HCT116 (cell line): ENCODE results near the gene L1CAM. TPM values are rescaled to one million over a fixed set of nuclear protein-coding genes. Genes with fewer than 3 reads are reported as not detected.

Experiments used
- ATAC-seq: fragments of 200-7000 bp; cut with Tn5 transposase; 2 replicates; pipeline ENCODE4 v1.9.1; 2020; ENCODE audit warnings: mild to moderate bottlenecking, moderate library complexity
- BruUV-seq: library from RNA; stranded (reverse); fragments of 400-500 nt; replicated peaks from 2 replicates; lab custom pipeline; 2021; lab: Mats Ljungman, UMichigan
- CTCF ChIA-PET: fragments of 300-600 bp; sonication (Branson Sonifier 250); formaldehyde crosslinking; loops from one replicate; lab custom pipeline; 2021; ENCODE audit warnings: antibody characterized with exemption; lab: Charles Lee
- POLR2A ChIA-PET: fragments of 300-600, 350-600 bp; sonication (Branson Sonifier 250); formaldehyde crosslinking; loops from one replicate; lab custom pipeline; 2021; ENCODE audit warnings: antibody characterized with exemption; lab: Charles Lee
- RAD21 ChIA-PET, 2 experiments: fragments of 300-600 bp; sonication (Branson Sonifier 250); formaldehyde crosslinking; loops; one replicate each; lab custom pipeline; 2023; ENCODE audit warnings: low total read pairs in 2 of 2; ENCODE audit not compliant: uncharacterized antibody in 2 of 2, unreplicated experiment in 2 of 2, low non-redundant PET in 1 of 2; lab: Charles Lee
- DNase-seq: peaks from one replicate; pipeline ENCODE4 v3.0.0-alpha.2; 2010; ENCODE audit warnings: low read depth, low spot score
- H2AFZ ChIP-seq: fragments of 200-600 bp; shearing (Covaris generic), sonication (generic); 2 replicates; pipeline ENCODE4 v1.6.1; 2017; ENCODE audit warnings: low read depth, mixed run types, mixed read lengths, antibody characterized with exemption, low read length; ENCODE audit not compliant: poor library complexity, severe bottlenecking
- H3K27ac ChIP-seq: 2 replicates; pipeline ENCODE4 v1.5.1; 2012; ENCODE audit warnings: low read depth, low read length
- H3K27me3 ChIP-seq: fragments of 200-600 bp; sonication (generic); 2 replicates; pipeline ENCODE4 v1.6.1; 2016; ENCODE audit warnings: mixed run types, low read length, mixed read lengths; ENCODE audit not compliant: insufficient read depth
- H3K36me3 ChIP-seq, 2 experiments: fragments of 200-500 bp in 1 of 2; fragments of 200-600 bp in 1 of 2; sonication (Bioruptor generic) in 1 of 2; sonication (generic) in 1 of 2; 2 replicates each; pipeline versions ENCODE4 v1.5.1 to v1.6.1; 2014 to 2016; ENCODE audit warnings: low read length in 2 of 2, inconsistent platforms in 1 of 2, mixed read lengths in 1 of 2, mixed run types in 1 of 2; ENCODE audit not compliant: insufficient read depth in 2 of 2, control insufficient read depth in 1 of 2
- H3K4me1 ChIP-seq, 2 experiments: fragments of 200-600 bp in 1 of 2; sonication (generic) in 1 of 2; 2 replicates each; pipeline versions ENCODE4 v1.5.1 to v1.6.1; 2012 to 2017; ENCODE audit warnings: low read length in 2 of 2, inconsistent platforms in 1 of 2, mild to moderate bottlenecking in 1 of 2, mixed read lengths in 1 of 2, mixed run types in 1 of 2, moderate library complexity in 1 of 2; ENCODE audit not compliant: insufficient read depth in 2 of 2, control insufficient read depth in 1 of 2
- H3K4me2 ChIP-seq: fragments of 200-600 bp; sonication (generic); 2 replicates; pipeline ENCODE4 v1.6.1; 2017; ENCODE audit warnings: mixed run types, low read length, mixed read lengths
- H3K4me3 ChIP-seq, 2 experiments: fragments of 200-600 bp in 1 of 2; sonication (generic) in 1 of 2; replicated peaks in 1 of 2; 2 replicates each; pipeline ENCODE4 v1.5.1; 2011 to 2016; ENCODE audit warnings: low read length in 2 of 2, control low read depth in 1 of 2, low read depth in 1 of 2, mild to moderate bottlenecking in 1 of 2, mixed read lengths in 1 of 2, mixed run types in 1 of 2
- H3K79me2 ChIP-seq: fragments of 200-600 bp; sonication (generic); 2 replicates; pipeline ENCODE4 v1.6.1; 2017; ENCODE audit warnings: mild to moderate bottlenecking, mixed run types, low read length, moderate library complexity, mixed read lengths; ENCODE audit not compliant: insufficient read depth
- H3K9ac ChIP-seq: fragments of 200-600 bp; sonication (generic); 2 replicates; pipeline ENCODE4 v1.6.1; 2016; ENCODE audit warnings: low read length, mixed read lengths
- H3K9me2 ChIP-seq: fragments of 200-600 bp; sonication (generic), shearing (Covaris generic); 2 replicates; pipeline ENCODE4 v1.6.1; 2017; ENCODE audit warnings: mixed run types, mild to moderate bottlenecking, moderate library complexity; ENCODE audit not compliant: insufficient read depth
- H3K9me3 ChIP-seq, 2 experiments: fragments of 200-500 bp in 1 of 2; fragments of 200-600 bp in 1 of 2; sonication (Bioruptor generic) in 1 of 2; sonication (generic) in 1 of 2; 2 replicates each; pipeline ENCODE4 v1.6.1; 2014 to 2017; ENCODE audit warnings: low read length in 2 of 2, mixed read lengths in 2 of 2, inconsistent platforms in 1 of 2, low read depth in 1 of 2, mild to moderate bottlenecking in 1 of 2, mixed run types in 1 of 2, moderate library complexity in 1 of 2; ENCODE audit not compliant: control insufficient read depth in 1 of 2, insufficient read depth in 1 of 2
- H4K20me1 ChIP-seq: fragments of 200-600 bp; sonication (generic), shearing (Covaris generic); 2 replicates; pipeline ENCODE4 v1.6.1; 2017; ENCODE audit warnings: mixed run types, mild to moderate bottlenecking, moderate library complexity; ENCODE audit not compliant: insufficient read depth
- CEBPB ChIP-seq: IDR thresholded peaks from 2 replicates; pipeline ENCODE4 v1.6.1; 2012; ENCODE audit warnings: low read depth
- CTCF ChIP-seq, 3 experiments: fragments of 200-600 bp in 1 of 3; sonication (generic) in 1 of 3; IDR thresholded peaks in 2 of 3; conservative IDR thresholded peaks in 1 of 3; 2 replicates each; pipeline ENCODE4 v1.5.1; 2012 to 2017; ENCODE audit warnings: low read depth in 2 of 3, low read length in 2 of 3, antibody characterized with exemption in 1 of 3, borderline replicate concordance in 1 of 3, control low read depth in 1 of 3, mild to moderate bottlenecking in 1 of 3, mixed read lengths in 1 of 3, mixed run types in 1 of 3, moderate library complexity in 1 of 3; ENCODE audit not compliant: insufficient read depth in 1 of 3
- EGR1 ChIP-seq: IDR thresholded peaks from 2 replicates; pipeline ENCODE4 v1.6.1; 2012; ENCODE audit warnings: low read depth
- ELF1 ChIP-seq: IDR thresholded peaks from 2 replicates; pipeline ENCODE4 v1.6.1; 2012; ENCODE audit warnings: low read depth, borderline replicate concordance
- FOSL1 ChIP-seq: IDR thresholded peaks from 2 replicates; pipeline ENCODE4 v1.6.1; 2012; ENCODE audit warnings: low read depth
- JUND ChIP-seq: IDR thresholded peaks from 2 replicates; pipeline ENCODE4 v1.6.1; 2012
- RAD21 ChIP-seq: IDR thresholded peaks from 2 replicates; pipeline ENCODE4 v1.6.1; 2012; ENCODE audit warnings: low read depth, mild to moderate bottlenecking
- SIN3A ChIP-seq: IDR thresholded peaks from 2 replicates; pipeline ENCODE4 v1.6.1; 2012; ENCODE audit warnings: low read depth
- SP1 ChIP-seq: IDR thresholded peaks from 2 replicates; pipeline ENCODE4 v1.6.1; 2012; ENCODE audit warnings: low read depth
- SRF ChIP-seq: IDR thresholded peaks from 2 replicates; pipeline ENCODE4 v1.6.1; 2012; ENCODE audit warnings: low read depth
- YY1 ChIP-seq: IDR thresholded peaks from 2 replicates; pipeline ENCODE4 v1.6.1; 2011; ENCODE audit warnings: low read length, low read depth, moderate library complexity, mild to moderate bottlenecking; ENCODE audit not compliant: insufficient replicate concordance; ENCODE audit errors: extremely low read depth
- ZBTB33 ChIP-seq: IDR thresholded peaks from 2 replicates; pipeline ENCODE4 v1.6.1; 2011; ENCODE audit warnings: mild to moderate bottlenecking, low read length, moderate library complexity; ENCODE audit not compliant: insufficient replicate concordance; ENCODE audit errors: extremely low read depth
- ZFX ChIP-seq: fragments of 450-650 bp; IDR thresholded peaks from 2 replicates; pipeline ENCODE4 v1.6.1; 2017
- intact Hi-C: fragments of 100-400 bp; cut with micrococcal nuclease; formaldehyde crosslinking; loops from 2 replicates; pipeline ENCODE4 v1.10.0; 2022
- total RNA-seq: library from RNA; stranded (reverse); gene quantifications from one replicate; pipeline ENCODE4 v1.2.1, GENCODE V29; 2021; ENCODE audit not compliant: unreplicated experiment
- TF ChIP-seq, protein P1 (sequence below): IDR thresholded peaks from 2 replicates; pipeline ENCODE4 v1.6.1; 2012
- TF ChIP-seq, protein P2 (sequence below): IDR thresholded peaks from 2 replicates; pipeline ENCODE4 v1.6.1; 2012; ENCODE audit warnings: low read depth

The L1CAM gene
- total RNA-seq, 1 experiment from 2014 or later = 14.8 TPM

DNA sequence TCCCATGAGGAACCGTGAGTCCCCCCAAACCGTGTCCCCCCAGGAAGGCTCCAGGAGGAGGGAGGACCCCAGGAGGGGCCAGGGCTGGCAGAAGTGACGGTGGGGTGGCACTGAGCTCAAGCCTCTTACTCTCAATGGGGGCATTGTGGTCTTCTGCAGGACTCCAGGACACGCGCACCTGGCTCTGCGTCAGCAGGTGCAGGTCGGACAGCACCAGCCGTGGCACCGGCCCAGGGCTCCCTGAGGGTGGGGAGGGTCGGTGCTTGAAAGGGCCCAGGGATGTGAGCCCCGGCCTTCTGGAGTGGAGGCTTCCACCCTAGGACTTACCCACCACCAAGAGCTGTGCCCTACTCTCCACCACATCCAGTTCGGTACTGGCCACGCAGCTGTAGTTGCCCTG is 18.3 kb downstream of the L1CAM start:
- H3K4me1 ChIP-seq = no peaks in the 10 kb centered on the region
- ChIA-PET POLR2A (no interaction called here), CTCF (no interaction called here), RAD21 (no interaction called here)
- H3K9me2 ChIP-seq = no peaks in the 10 kb centered on the region
- intact Hi-C loops = no loop called here
- no peak overlapping the region for H3K9ac ChIP-seq
- no peaks in the 10 kb centered on the region for H3K27me3 ChIP-seq
- no peak for DNase-seq
- no peaks in the 10 kb centered on the region for H4K20me1 ChIP-seq
- BruUV-seq = no TSS peak
- no peak overlapping the region for H3K27ac ChIP-seq
- ATAC-seq = no peak
- no peaks in the 10 kb centered on the region for H3K79me2 ChIP-seq
- H3K4me3 ChIP-seq = no peak overlapping the region
- TF ChIP-seq SP1 (no peak), ZFX (no peak)
- H3K36me3 ChIP-seq = no peaks in the 10 kb centered on the region
- H3K9me3 ChIP-seq = no peaks in the 10 kb centered on the region
- no peak overlapping the region for H3K4me2 ChIP-seq
- H2AFZ ChIP-seq = no peak overlapping the region

GRCh38 chrX:153867139-153867538 is 18.8 kb downstream of the L1CAM start:
- Histone ChIP-seq H3K79me2 (no peaks in the 10 kb centered on the region), H3K36me3 (no peaks in the 10 kb centered on the region), H3K4me1 (no peaks in the 10 kb centered on the region), H3K4me2 (no peak overlapping the region), H3K4me3 (no peak overlapping the region), H4K20me1 (no peaks in the 10 kb centered on the region), H3K9me2 (no peaks in the 10 kb centered on the region), H2AFZ (no peak overlapping the region), H3K9ac (no peak overlapping the region), H3K27ac (no peak overlapping the region), H3K27me3 (no peaks in the 10 kb centered on the region), H3K9me3 (no peaks in the 10 kb centered on the region)
- DNase-seq (no peak), ATAC-seq (no peak)
- ChIA-PET CTCF (no interaction called here), RAD21 (no interaction called here), POLR2A (no interaction called here)
- no TSS peak for BruUV-seq
- intact Hi-C loops = no loop called here
- TF ChIP-seq ELF1 (no peak), ZBTB33 (no peak), RAD21 (no peak), SRF (no peak), CTCF (IDR thresholded peaks at IDR 0.05 in 2 of 3, conservative IDR thresholded peaks at IDR 0.05 in 1 of 3; ENCODE audit: borderline replicate concordance in 1 of 3, insufficient read depth in 1 of 3, low read depth in 2 of 3, low read length in 2 of 3) (no peak), FOSL1 (no peak), SIN3A (no peak), YY1 (no peak), ZFX (no peak), EGR1 (no peak), JUND (no peak), CEBPB (no peak)
- TF ChIP-seq, protein P1, sequence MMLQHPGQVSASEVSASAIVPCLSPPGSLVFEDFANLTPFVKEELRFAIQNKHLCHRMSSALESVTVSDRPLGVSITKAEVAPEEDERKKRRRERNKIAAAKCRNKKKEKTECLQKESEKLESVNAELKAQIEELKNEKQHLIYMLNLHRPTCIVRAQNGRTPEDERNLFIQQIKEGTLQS = no peak
- TF ChIP-seq, protein P2, sequence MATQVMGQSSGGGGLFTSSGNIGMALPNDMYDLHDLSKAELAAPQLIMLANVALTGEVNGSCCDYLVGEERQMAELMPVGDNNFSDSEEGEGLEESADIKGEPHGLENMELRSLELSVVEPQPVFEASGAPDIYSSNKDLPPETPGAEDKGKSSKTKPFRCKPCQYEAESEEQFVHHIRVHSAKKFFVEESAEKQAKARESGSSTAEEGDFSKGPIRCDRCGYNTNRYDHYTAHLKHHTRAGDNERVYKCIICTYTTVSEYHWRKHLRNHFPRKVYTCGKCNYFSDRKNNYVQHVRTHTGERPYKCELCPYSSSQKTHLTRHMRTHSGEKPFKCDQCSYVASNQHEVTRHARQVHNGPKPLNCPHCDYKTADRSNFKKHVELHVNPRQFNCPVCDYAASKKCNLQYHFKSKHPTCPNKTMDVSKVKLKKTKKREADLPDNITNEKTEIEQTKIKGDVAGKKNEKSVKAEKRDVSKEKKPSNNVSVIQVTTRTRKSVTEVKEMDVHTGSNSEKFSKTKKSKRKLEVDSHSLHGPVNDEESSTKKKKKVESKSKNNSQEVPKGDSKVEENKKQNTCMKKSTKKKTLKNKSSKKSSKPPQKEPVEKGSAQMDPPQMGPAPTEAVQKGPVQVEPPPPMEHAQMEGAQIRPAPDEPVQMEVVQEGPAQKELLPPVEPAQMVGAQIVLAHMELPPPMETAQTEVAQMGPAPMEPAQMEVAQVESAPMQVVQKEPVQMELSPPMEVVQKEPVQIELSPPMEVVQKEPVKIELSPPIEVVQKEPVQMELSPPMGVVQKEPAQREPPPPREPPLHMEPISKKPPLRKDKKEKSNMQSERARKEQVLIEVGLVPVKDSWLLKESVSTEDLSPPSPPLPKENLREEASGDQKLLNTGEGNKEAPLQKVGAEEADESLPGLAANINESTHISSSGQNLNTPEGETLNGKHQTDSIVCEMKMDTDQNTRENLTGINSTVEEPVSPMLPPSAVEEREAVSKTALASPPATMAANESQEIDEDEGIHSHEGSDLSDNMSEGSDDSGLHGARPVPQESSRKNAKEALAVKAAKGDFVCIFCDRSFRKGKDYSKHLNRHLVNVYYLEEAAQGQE = no peak
